Muscle layer of colon (tissue), 2 donors: Measurements from ENCODE around the gene SGIP1.

Experiments
- H3K27ac ChIP-seq: one replicate; pipeline ENCODE4 v1.7.0; 2013; ENCODE audit warnings: low read depth, mild to moderate bottlenecking, low read length, moderate library complexity
- H3K27me3 ChIP-seq, 2 donors: one replicate each; pipeline ENCODE4 v1.7.0; 2013; ENCODE audit warnings: low read length in 2 of 2, mild to moderate bottlenecking in 2 of 2; ENCODE audit not compliant: insufficient read depth in 2 of 2, control insufficient read depth in 1 of 2
- H3K36me3 ChIP-seq: one replicate; pipeline ENCODE4 v1.7.0; 2013; ENCODE audit warnings: mild to moderate bottlenecking, low read length; ENCODE audit not compliant: insufficient read depth
- H3K4me1 ChIP-seq: one replicate; pipeline ENCODE4 v1.7.0; 2013; ENCODE audit warnings: mild to moderate bottlenecking, low read length; ENCODE audit not compliant: insufficient read depth
- H3K4me3 ChIP-seq, 2 donors: one replicate each; pipeline ENCODE4 v1.7.0; 2013; ENCODE audit warnings: low read length in 2 of 2, low read depth in 1 of 2, mild to moderate bottlenecking in 1 of 2, moderate library complexity in 1 of 2
- H3K9ac ChIP-seq: one replicate; pipeline ENCODE4 v1.7.0; 2013; ENCODE audit warnings: low read length
- H3K9me3 ChIP-seq: one replicate; pipeline ENCODE4 v1.7.0; 2013; ENCODE audit warnings: mild to moderate bottlenecking, low read length
- donor health status: abdominal sarcoma.
- donor health status: Adenocarcinoma of cecum.

The SGIP1 gene

DNA sequence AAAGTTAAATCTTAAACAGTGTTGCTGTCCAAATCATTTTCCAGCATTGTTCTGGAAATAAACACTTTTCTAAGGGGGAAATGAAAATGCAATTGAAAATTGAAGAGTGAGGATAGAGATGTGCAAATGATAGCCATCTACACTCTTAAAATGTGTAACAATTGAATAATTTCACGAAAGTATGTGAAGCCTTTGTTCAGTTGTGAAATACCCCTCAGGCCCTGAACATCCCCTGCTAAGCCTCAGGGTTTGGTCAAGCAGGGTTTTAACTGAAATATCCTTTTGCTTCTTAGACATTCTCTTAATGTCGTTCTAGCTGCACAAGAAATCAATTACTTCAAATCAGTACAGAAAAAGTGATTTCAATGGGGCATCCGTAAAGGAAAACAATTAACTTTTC, 152.5 kb downstream of the SGIP1 start:
- H3K27ac ChIP-seq = no peak overlapping the region
- no peaks in the 10 kb centered on the region for H3K4me1 ChIP-seq

DNA sequence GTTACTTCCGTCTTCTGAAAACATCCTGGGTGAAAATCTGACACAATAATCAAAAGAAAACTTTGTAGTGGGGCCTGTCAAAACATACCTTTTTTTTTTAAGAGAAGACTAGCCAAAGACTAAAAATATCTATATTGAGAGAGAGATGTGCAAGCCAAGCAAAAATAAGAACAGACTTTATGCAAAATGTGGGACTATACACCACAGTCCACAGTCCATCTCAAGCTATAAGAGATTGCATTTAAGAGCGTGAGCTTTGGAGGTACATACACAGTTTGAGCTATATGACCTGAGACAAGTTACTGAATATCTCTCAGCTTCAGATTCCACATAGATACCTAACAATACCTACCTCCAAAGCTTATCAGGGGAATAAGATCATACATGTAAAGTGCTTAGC, 153.4 kb downstream of the SGIP1 start:
- Histone ChIP-seq H3K27ac (no peak overlapping the region), H3K9ac (no peak overlapping the region), H3K36me3 (no peaks in the 10 kb centered on the region), H3K9me3 (no peaks in the 10 kb centered on the region), H3K4me3 (no peak overlapping the region), H3K27me3 (no peaks in the 10 kb centered on the region), H3K4me1 (no peaks in the 10 kb centered on the region)

More for the DNA sequence above, 152.5 kb downstream of the SGIP1 start:
- H3K4me3 ChIP-seq = no peak overlapping the region
- H3K36me3 ChIP-seq = no peaks in the 10 kb centered on the region
- H3K9ac ChIP-seq = no peak overlapping the region
- H3K9me3 ChIP-seq = no peaks in the 10 kb centered on the region
- no peaks in the 10 kb centered on the region for H3K27me3 ChIP-seq

DNA sequence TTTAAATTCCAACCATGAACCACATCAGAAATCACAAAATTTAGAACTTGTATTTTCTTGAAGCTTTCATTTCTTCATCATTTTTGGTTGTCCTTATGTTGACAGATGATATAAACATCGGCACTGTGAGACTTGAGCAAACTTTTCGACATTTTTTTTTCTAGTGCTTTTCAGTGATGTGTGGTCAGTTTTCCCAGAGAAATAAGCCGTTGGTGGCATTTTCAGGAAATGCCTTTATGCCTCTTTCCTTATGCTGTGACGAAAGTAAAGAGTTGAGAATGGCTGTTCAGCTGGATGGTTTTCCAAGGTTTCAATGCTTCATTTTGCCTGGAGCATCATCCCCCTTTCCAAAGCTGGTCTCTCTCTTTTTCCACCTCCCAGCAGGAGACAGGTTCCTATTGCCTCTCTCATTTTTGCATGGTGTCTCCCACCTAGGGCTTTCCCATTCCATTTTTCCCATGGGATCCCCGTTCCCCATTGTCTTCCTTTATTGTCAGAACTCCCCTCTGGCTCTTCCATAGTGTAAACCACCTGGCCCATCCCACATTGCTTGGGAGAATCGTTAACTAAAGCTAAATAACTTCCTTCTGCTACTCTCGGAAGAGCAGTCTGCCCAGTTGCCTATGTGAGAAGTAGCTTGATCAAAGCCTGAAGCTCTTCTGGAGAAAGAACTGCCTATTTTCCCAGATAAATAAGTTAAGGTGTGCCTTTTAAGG, 156.9 kb downstream of the SGIP1 start:
- Histone ChIP-seq H3K27ac (no peak overlapping the region), H3K4me1 (no peaks in the 10 kb centered on the region), H3K36me3 (no peaks in the 10 kb centered on the region)

DNA sequence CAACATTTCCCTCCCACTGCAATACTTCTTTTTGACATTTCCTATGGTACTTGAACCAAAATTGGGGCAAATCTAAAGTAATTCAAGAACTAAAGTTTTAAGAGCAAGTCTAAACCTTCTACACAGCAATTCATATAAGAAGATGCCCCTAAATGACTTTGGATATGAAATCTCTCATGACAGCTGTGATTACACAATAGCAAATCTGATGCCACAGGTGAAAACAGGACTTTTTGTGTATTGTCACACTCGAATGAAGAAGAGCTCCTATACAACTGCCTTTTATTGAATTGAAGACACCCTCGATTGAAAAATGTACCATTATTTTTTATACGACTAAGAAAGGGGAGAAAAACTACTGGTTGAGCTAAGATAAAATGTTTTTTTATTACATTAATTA, 158.7 kb downstream of the SGIP1 start:
- Histone ChIP-seq H3K9ac (no peak overlapping the region), H3K9me3 (no peaks in the 10 kb centered on the region), H3K27ac (no peak overlapping the region), H3K36me3 (no peaks in the 10 kb centered on the region), H3K4me3 (no peak overlapping the region), H3K4me1 (no peaks in the 10 kb centered on the region), H3K27me3 (no peaks in the 10 kb centered on the region)

More for the DNA sequence above, 156.9 kb downstream of the SGIP1 start:
- Histone ChIP-seq H3K27me3 (no peaks in the 10 kb centered on the region), H3K9me3 (no peaks in the 10 kb centered on the region), H3K4me3 (no peak overlapping the region), H3K9ac (no peak overlapping the region)

DNA sequence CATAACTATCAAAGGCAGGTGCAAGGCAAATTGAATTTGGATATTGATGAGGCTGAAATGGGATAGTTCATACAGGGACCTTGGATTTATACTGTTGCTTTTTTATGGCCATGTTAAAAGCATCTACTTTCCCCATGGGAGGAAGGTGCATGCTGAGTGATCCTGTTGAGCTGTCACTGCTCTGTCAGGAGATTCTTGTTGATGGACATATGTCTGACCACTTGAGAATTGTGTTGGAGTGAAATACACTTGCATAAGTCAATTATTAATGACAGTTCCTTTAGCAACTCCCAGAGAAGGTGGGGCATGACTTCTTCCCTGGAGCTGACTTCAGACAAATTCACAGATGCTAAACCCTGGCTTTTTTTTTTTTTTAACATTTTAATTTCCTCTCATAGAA, 159.9 kb downstream of the SGIP1 start:
- H3K9ac ChIP-seq = no peak overlapping the region
- H3K27me3 ChIP-seq = no peaks in the 10 kb centered on the region
- H3K4me1 ChIP-seq = no peaks in the 10 kb centered on the region
- H3K36me3 ChIP-seq = no peaks in the 10 kb centered on the region
- no peak overlapping the region for H3K27ac ChIP-seq
- no peak overlapping the region for H3K4me3 ChIP-seq
- H3K9me3 ChIP-seq = no peaks in the 10 kb centered on the region

DNA sequence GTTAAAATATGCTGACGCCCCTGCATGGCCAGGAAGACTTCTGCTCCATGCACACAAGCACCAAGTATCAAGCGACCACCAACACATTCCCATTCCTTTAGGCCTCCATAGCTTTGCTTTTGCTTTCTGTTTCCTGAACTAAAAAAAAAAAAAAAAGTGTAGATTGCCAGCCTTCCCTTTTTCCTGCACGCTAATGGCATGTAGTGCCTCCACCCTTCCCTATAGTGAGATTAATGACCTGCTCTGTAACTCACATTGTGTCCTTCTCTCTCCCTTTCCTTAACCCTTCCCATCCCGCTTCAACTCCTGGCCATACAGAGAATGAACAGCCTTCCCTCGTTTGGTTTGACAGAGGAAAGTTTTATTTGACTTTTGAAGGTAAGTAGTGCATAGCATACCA, 161.2 kb downstream of the SGIP1 start:
- no peaks in the 10 kb centered on the region for H3K27me3 ChIP-seq
- H3K36me3 ChIP-seq = no peaks in the 10 kb centered on the region
- no peak overlapping the region for H3K27ac ChIP-seq
- H3K9ac ChIP-seq = no peak overlapping the region
- no peak overlapping the region for H3K4me3 ChIP-seq
- H3K9me3 ChIP-seq = no peaks in the 10 kb centered on the region
- H3K4me1 ChIP-seq = no peaks in the 10 kb centered on the region

DNA sequence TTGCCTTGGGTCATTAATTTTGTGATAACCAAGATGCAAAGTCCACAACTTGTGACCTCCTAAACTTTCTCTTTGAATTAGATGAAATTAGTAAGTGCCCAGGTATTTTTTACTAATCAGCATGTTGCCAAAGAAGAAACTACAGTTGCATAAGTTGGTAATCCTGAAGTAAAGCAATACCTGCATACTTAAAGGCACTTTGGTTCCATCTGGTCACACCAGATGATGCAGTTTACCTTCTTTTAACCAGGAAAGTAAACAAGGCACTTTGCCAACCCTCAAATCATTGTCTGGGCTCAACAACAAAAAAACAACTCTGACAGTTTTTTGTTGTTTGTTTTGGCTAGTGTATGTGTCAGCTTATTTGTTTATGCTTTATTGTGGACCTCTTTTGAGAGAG, 162.8 kb downstream of the SGIP1 start:
- Histone ChIP-seq H3K4me3 (no peak overlapping the region), H3K9ac (no peak overlapping the region), H3K27ac (no peak overlapping the region), H3K36me3 (no peaks in the 10 kb centered on the region), H3K4me1 (no peaks in the 10 kb centered on the region), H3K9me3 (no peaks in the 10 kb centered on the region), H3K27me3 (no peaks in the 10 kb centered on the region)

DNA sequence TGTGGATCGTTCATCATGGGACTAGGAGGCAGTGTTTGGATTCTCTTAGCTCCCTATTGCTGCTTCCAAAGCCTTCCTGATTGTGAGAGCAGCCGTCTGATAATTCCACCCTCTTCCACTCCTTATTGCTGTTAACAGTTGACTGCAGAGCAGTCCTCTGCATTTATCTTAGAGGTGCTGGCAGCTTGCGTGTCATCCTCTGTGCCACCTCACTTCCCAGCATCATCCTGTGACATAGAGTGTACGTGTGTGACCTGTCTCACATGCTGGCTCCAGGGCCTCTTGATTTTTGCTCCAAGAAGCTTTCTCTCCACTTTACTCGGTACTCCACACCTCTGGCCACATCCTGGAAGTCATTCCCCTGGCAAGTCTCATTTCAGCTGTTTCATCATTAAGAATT, 165.3 kb downstream of the SGIP1 start:
- Histone ChIP-seq H3K36me3 (no peaks in the 10 kb centered on the region), H3K4me1 (no peaks in the 10 kb centered on the region), H3K27ac (no peak overlapping the region), H3K4me3 (no peak overlapping the region), H3K9ac (no peak overlapping the region), H3K9me3 (no peaks in the 10 kb centered on the region), H3K27me3 (no peaks in the 10 kb centered on the region)

DNA sequence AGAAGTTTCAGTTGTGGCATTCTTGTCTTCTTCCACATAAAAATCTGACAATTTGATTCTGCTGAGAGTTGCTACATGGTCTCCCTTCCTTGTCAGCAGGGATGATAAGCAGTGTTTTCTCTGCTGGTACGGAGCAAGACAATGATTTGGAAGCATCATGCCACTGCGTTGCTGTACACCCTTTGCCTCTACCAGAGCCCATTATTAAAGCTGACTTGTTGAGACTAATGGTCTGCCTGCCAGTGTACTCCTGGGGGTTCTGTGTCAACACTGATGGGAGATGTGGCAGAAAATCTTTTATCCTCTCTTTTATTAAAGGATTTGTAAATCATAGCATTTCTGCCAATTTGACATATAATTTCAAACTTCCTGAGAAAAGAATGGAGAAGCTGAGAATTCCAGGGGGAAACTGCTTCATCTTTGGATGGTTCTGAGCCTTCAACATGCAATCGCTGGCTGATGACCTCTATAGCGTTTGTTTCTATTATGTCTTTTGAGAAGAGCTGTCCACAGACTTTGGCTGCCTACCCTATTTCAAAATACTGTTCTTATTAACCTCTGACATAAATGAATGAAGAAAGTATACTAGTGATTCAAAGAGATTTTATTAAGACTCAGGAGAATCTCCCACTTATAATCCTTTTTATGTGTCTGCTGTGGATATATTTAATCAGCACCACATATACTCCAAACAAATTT, 170.4 kb downstream of the SGIP1 start:
- Histone ChIP-seq H3K9ac (no peak overlapping the region), H3K27me3 (no peaks in the 10 kb centered on the region), H3K36me3 (no peaks in the 10 kb centered on the region), H3K4me3 (no peak overlapping the region), H3K27ac (no peak overlapping the region), H3K9me3 (no peaks in the 10 kb centered on the region), H3K4me1 (no peaks in the 10 kb centered on the region)

DNA sequence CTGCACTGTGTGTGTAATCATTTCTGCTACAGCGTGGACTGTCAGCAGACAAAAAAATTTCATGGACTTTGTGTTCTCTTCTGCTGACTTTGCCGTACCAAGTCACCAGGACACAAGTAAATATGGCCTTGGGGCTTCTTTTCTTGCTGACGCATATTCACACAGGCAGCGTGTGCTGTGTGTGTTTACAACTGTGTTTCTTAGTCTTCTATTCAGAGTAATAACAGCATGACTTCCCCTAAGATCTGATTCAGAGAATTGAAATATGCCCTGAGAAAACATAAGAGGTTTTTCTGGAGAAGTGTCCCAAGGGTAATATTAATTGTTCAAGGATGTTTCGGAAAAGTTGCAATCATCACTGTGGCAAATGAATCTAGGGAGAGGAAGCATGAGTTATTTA, 171.2 kb downstream of the SGIP1 start:
- Histone ChIP-seq H3K36me3 (no peaks in the 10 kb centered on the region), H3K27ac (no peak overlapping the region), H3K4me3 (no peak overlapping the region)

DNA sequence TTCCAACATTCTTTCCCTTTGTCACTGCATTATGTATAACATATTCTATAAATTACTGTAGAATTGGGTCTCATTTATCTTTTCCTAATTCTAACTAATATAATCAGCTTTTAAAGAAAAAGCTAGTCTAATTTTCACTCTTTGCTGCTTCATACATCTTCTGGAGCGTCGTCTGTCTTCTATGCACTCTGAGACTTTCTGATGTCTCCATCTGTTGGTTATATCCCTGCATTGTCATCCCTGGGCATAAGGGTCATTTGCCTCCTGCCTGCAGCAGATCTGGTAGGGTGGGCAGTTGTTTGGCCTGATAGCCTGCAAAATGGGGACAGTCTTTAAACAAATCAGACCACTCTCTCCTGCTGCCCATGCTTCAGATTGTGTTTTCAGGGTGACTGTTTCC, 177.5 kb downstream of the SGIP1 start:
- no peaks in the 10 kb centered on the region for H3K27me3 ChIP-seq
- no peaks in the 10 kb centered on the region for H3K36me3 ChIP-seq
- no peaks in the 10 kb centered on the region for H3K4me1 ChIP-seq
- no peaks in the 10 kb centered on the region for H3K9me3 ChIP-seq
- H3K27ac ChIP-seq = no peak overlapping the region
- no peak overlapping the region for H3K4me3 ChIP-seq
- H3K9ac ChIP-seq = no peak overlapping the region

More for the DNA sequence above, 171.2 kb downstream of the SGIP1 start:
- no peaks in the 10 kb centered on the region for H3K27me3 ChIP-seq
- H3K9me3 ChIP-seq = no peaks in the 10 kb centered on the region
- H3K4me1 ChIP-seq = no peaks in the 10 kb centered on the region
- no peak overlapping the region for H3K9ac ChIP-seq

DNA sequence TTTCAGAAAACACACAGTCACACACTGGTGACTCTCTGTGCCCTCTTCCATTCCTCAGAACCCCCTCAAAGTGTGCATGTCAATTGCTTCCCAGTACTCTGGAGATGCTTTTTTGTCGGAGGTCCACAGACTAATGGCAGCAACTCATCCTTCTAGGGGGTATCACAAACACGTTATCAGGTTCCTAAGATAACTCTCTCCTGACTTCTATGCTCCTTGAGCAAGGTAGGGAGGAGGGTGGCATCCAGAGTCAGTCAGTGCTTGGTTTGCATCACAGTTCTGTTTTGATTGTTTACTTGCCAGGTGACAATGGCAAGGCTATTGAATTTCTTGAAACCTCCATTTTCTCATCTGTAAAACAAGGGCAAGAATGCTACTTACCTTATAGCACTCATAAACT, 178.9 kb downstream of the SGIP1 start:
- Histone ChIP-seq H3K9me3 (no peaks in the 10 kb centered on the region), H3K27ac (no peak overlapping the region), H3K27me3 (no peaks in the 10 kb centered on the region), H3K4me1 (no peaks in the 10 kb centered on the region), H3K36me3 (no peaks in the 10 kb centered on the region), H3K4me3 (no peak overlapping the region), H3K9ac (no peak overlapping the region)
